Heart left ventricle (tissue), 16 donors: ENCODE results near the gene TTC7B. TPM values are rescaled to one million over a fixed set of nuclear protein-coding genes. Genes with fewer than 3 reads are reported as not detected.

ENCODE experiments used
- ATAC-seq, 4 donors: fragments of 200-7000 bp; cut with Tn5 transposase; one replicate each; pipeline ENCODE4 v1.9.1; 2020 to 2022; ENCODE audit warnings: moderate library complexity in 4 of 4, mild to moderate bottlenecking in 3 of 4, moderate number of reproducible peaks in 1 of 4
- DNase-seq, 5 donors: peaks; one replicate each; pipeline ENCODE4 v3.0.0-alpha.2; 2020
- H3K27ac ChIP-seq, 12 donors: fragments of 200-600 bp; sonication (generic) in 4 of 12; one replicate each; pipeline versions ENCODE4 v1.5.0 to v1.8.0; 2016 to 2022; ENCODE audit warnings: mild to moderate bottlenecking in 2 of 12
- H3K27me3 ChIP-seq, 9 donors: fragments of 200-600 bp; sonication (generic) in 2 of 9; one replicate each; pipeline versions ENCODE4 v1.5.1 to v1.8.0; 2016 to 2022; ENCODE audit warnings: mild to moderate bottlenecking in 3 of 9
- H3K36me3 ChIP-seq, 9 donors: fragments of 200-600 bp; sonication (generic) in 2 of 9; one replicate each; pipeline versions ENCODE4 v1.5.0 to v1.8.0; 2018 to 2022; ENCODE audit warnings: mild to moderate bottlenecking in 2 of 9
- H3K4me1 ChIP-seq, 12 donors: fragments of 200-600 bp; sonication (generic) in 4 of 12; one replicate each; pipeline versions ENCODE4 v1.5.0 to v1.8.0; 2016 to 2022; ENCODE audit warnings: mild to moderate bottlenecking in 3 of 12
- H3K4me3 ChIP-seq, 12 donors: fragments of 200-600 bp; sonication (generic) in 4 of 12; one replicate each; pipeline versions ENCODE4 v1.5.0 to v1.8.0; 2017 to 2022; ENCODE audit warnings: mild to moderate bottlenecking in 9 of 12, moderate library complexity in 4 of 12
- H3K9me3 ChIP-seq, 12 donors: fragments of 200-600 bp; sonication (generic) in 4 of 12; one replicate each; pipeline versions ENCODE4 v1.5.0 to v1.8.0; 2016 to 2022; ENCODE audit warnings: mild to moderate bottlenecking in 1 of 12
- POLR2A ChIP-seq, 2 donors: fragments of 450-650 bp; IDR thresholded peaks; one replicate each; pipeline ENCODE4 v1.6.1; 2017; ENCODE audit warnings: antibody characterized with exemption in 2 of 2, mild to moderate bottlenecking in 2 of 2, moderate library complexity in 2 of 2
- WGBS, 4 donors: extraction: QIAGEN DNeasy Blood & Tissue Kit in 2 of 4; methylation state at CpG; one replicate each; pipeline versions ENCODE4 v1.1.5 to v1.1.7; 2013 to 2018; 5-methylcytosine and 5-hydroxymethylcytosine counted together
- intact Hi-C, 10 donors: fragments of 100-400 bp; cut with DNase I; formaldehyde crosslinking; loops; one replicate each; pipeline versions ENCODE4 v1.11.1 to v1.14.2; 2022
- polyA plus RNA-seq, 2 donors: library from polyadenylated mRNA; stranded (reverse); fragments of 200-250 nt; gene quantifications; one replicate each; pipeline ENCODE4 v1.2.3, GENCODE V29; 2013
- total RNA-seq, 9 donors: library from RNA; depleted of rRNA in 2 of 9; stranded (reverse); fragments of >200 nt in 2 of 9; fragmentation: NEBNext Ultra II Directional in 3 of 9; extraction: Animal tissue kit (Norgen Biotek cat#: 25700) in 3 of 9; gene quantifications; one replicate each; pipeline versions ENCODE4 v1.1.0 to v1.2.4, GENCODE V29; 2016 to 2023
- TF ChIP-seq, protein P1 (sequence below), 12 donors: fragments of 200-600 bp; sonication (generic) in 4 of 12; IDR thresholded peaks; one replicate each; pipeline versions ENCODE4 v1.5.0 to v1.8.0; 2018 to 2022; ENCODE audit warnings: antibody characterized with exemption in 12 of 12, mild to moderate bottlenecking in 5 of 12
- donor health status: ischemic (EF 13 %, LVEDD 7.1; RV severe dilation, severe dysfunction).
- donor health status: healthy with polysubstance abuse.
- donor health status: DM: no; HTN: yes; CAD: no.
- donor health status: DM: no; HTN: no; CAD: no.
- donor health status: ischemic (EF 25% LVEDD 6.9; RV normal size, moderate dysfunction).
- donor health status: ischemic (EF 25% LVEDD 5.7; RV mildly dilated, moderate dysfunction).
- donor health status: healthy.
- donor health status: DM: yes; HTN: yes; CAD: no.
- donor health status: ischemic (EF 35%, LVEDD 5.7; RV mildly dilated, moderate dysfunction).
- donor health status: nonischemic (EF 11% LVEDD 7.7; RV severe dilation, severe dysfunction).
- donor health status: DM: yes; HTN: yes; CAD: no.
- donor health status: PGD.
- donor health status: ischemic (EF 29% LVEDD 5.4; RV normal size, mild dysfunction).
- donor health status: nonischemic (EF 23%, LVEDD 6.1; RV moderate dilation, normal function).

TTC7B gene
- total and polyA plus RNA-seq, 11 donors, result 20.3 to 76.1 (median 62.6) TPM

DNA sequence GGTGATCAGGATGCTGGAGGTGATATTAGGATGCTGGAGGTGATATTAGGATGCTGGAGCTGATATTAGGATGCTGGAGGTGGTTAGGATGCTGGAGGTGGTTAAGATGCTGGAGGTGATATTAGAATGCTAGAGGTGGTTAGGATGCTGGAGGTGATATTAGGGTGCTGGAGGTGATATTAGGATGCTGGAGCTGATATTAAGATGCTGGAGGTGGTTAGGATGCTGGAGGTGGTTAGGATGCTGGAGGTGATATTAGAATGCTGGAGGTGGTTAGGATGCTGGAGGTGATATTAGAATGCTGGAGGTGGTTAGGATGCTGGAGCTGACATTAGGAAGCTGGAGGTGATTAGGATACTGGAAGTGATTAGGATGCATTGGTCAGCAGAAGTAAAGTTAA, 318.0 kb downstream of the TTC7B start:
- DNase-seq, result no peak
- intact Hi-C loops, result loop anchor here in 1 of 10 donors (10.0 kb wide), 1 partner anchor 73 kb away; no protein-coding TSS in a partner anchor
- TF ChIP-seq, protein P1, sequence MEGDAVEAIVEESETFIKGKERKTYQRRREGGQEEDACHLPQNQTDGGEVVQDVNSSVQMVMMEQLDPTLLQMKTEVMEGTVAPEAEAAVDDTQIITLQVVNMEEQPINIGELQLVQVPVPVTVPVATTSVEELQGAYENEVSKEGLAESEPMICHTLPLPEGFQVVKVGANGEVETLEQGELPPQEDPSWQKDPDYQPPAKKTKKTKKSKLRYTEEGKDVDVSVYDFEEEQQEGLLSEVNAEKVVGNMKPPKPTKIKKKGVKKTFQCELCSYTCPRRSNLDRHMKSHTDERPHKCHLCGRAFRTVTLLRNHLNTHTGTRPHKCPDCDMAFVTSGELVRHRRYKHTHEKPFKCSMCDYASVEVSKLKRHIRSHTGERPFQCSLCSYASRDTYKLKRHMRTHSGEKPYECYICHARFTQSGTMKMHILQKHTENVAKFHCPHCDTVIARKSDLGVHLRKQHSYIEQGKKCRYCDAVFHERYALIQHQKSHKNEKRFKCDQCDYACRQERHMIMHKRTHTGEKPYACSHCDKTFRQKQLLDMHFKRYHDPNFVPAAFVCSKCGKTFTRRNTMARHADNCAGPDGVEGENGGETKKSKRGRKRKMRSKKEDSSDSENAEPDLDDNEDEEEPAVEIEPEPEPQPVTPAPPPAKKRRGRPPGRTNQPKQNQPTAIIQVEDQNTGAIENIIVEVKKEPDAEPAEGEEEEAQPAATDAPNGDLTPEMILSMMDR (IDR thresholded peaks at IDR 0.05), result no peak
- no peak for TF ChIP-seq POLR2A (IDR thresholded peaks at IDR 0.05)

DNA sequence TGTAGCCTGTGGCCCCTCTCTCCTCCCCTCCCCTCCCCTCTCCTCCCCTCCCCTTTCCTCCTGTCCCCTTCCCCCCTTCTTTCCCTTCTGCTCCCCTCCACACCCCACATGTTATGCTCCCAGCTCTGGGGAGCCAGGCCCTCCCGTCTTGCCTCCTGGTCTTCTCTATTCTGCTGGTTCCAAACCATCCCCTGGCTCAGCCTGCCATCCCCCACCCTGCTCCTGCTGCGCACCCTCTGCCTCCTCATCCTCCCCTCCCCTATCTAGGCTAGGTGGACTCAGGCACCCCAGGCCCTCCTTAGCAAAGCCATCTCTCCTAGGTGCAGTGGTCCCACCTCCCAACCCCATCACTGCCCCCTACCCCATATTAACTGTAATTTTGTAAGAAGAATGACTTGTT, 319.9 kb downstream of the TTC7B start:
- H3K27ac ChIP-seq, result no peak overlapping the region
- H3K27me3 ChIP-seq, result no peaks in the 10 kb centered on the region
- no peak overlapping the region for H3K4me3 ChIP-seq
- peaks cover 0 to 17% (median 8%) of the 10 kb centered on the region in 12 donors for H3K4me1 ChIP-seq
- 57 to 81% (median 77%) methylated on average over 2 of the region's 2 CpGs for WGBS, 4 donors
- ATAC-seq (no peak), DNase-seq (no peak)
- no peaks in the 10 kb centered on the region for H3K9me3 ChIP-seq
- H3K36me3 ChIP-seq, result no peaks in the 10 kb centered on the region
- intact Hi-C loops, result loop anchor here in 1 of 10 donors (10.0 kb wide), 1 partner anchor 72 kb away; no protein-coding TSS in a partner anchor
- TF ChIP-seq, protein P1 (IDR thresholded peaks at IDR 0.05), result no peak
- no peak for TF ChIP-seq POLR2A (IDR thresholded peaks at IDR 0.05)

More for the DNA sequence above, 318.0 kb downstream of the TTC7B start:
- no peaks in the 10 kb centered on the region for H3K27me3 ChIP-seq
- H3K36me3 ChIP-seq, result no peaks in the 10 kb centered on the region
- no peak overlapping the region for H3K4me3 ChIP-seq
- H3K9me3 ChIP-seq, result no peaks in the 10 kb centered on the region
- H3K4me1 ChIP-seq, result peaks cover 0 to 8% (median 0%) of the 10 kb centered on the region in 12 donors
- ATAC-seq, result no peak
- no peak overlapping the region for H3K27ac ChIP-seq

DNA sequence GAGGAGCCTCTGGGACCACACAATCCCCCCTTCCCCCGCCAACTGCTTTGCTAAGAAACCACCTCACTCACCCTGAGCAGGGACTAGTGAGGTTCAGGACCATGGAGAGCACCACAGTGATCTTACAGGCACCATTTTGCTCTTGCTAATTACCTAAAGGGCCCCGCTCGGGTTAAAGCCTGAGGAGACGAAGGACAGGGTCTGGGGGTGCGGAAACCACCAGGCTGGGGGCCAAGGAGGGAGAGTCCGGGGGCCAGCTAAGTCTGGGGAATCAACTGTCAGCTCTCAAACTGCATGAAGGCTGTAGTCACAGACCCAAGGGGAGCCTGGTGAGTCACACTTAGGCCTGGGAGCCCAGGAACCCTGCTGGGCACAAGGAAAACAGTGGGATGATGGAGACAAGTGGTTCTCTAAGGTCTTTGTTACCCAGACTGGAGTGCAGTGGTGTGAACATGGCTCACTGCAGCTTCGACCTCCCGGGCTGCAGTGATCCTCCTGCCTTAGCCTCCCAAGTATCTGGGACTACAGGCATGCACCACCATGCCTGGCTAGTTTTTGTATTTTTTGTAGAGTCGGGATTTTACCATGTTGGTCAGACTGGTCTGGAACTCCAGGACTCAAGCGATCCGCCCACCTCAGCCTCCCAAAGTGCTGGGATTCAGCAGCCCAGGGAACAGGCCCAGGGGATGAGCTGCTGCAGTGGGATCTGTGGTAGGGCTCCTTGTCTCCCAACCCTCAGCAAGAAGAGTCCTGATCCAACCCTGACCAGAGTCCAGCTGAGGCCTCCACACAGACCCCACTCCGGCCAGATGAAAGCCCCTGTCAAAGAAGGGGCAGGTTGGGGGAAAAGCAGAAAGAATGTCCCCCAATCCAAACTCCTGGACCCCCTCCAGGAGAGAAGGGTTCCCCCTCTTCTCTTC, 320.6 kb downstream of the TTC7B start:
- Histone ChIP-seq H3K27ac (no peak overlapping the region), H3K27me3 (no peaks in the 10 kb centered on the region), H3K36me3 (no peaks in the 10 kb centered on the region), H3K4me3 (no peak overlapping the region), H3K9me3 (no peaks in the 10 kb centered on the region), H3K4me1 (peaks cover 0 to 18% (median 16%) of the 10 kb centered on the region in 12 donors)
- DNase-seq, result peak in 4 of 5 donors; percentile 50 to 64 (median 62)
- intact Hi-C loops, result loop anchor here in 1 of 10 donors (10.0 kb wide), 1 partner anchor 71 kb away; no protein-coding TSS in a partner anchor
- WGBS, 4 donors, result 52 to 53% (median 53%) methylated on average over 11 to 12 of the region's 12 CpGs
- ATAC-seq, result peak in 2 of 4 donors; percentile 19 to 33
- TF ChIP-seq, protein P1 (IDR thresholded peaks at IDR 0.05), result no peak
- no peak for TF ChIP-seq POLR2A (IDR thresholded peaks at IDR 0.05)

DNA sequence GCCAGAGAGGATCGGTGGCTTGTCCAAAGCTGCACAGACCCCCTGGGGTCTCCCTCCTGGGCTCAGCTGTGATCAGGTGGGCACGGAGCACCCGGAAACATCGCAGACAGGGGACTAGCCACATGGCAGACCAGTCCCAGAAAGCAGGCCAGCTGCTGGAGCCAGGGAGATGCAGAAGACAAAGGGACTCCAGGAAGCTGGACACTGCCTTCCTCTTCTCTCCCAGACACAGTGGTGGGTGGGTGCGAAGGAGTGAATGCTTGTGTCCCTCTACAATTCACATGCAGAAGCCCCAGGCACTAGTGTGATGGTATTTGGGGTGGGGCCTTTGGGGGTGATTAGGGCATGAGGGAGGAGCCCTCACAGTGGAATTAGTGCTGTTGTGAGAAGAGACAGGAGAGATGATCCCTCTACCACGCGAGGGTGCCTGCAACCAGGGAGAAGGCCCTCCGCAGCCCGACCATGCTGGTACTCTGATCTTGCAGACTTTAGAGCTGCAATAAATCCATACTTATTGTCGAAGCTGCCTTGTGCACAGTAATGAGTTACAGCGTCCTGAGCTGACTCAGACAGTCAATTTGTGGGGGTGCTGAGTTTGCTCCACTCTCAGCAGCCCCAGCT, 324.2 kb downstream of the TTC7B start:
- 48 to 62% (median 58%) methylated on average over 10 to 11 of the region's 11 CpGs for WGBS, 4 donors
- Histone ChIP-seq H3K36me3 (no peaks in the 10 kb centered on the region), H3K4me1 (peaks cover 0 to 31% (median 22%) of the 10 kb centered on the region in 12 donors), H3K4me3 (no peak overlapping the region), H3K27me3 (no peaks in the 10 kb centered on the region), H3K9me3 (no peaks in the 10 kb centered on the region), H3K27ac (peak overlapping the region in 3 of 12 donors; percentile 35 to 54 (median 38))
- ATAC-seq (peak; percentile 6 to 57 (median 24)), DNase-seq (no peak)
- TF ChIP-seq POLR2A (IDR thresholded peaks at IDR 0.05), result no peak
- TF ChIP-seq, protein P1 (IDR thresholded peaks at IDR 0.05), result no peak
- intact Hi-C loops, result loop anchor here in 1 of 10 donors (10.0 kb wide), 1 partner anchor 67 kb away; no protein-coding TSS in a partner anchor
